HG03342 (cell line): ENCODE measurements around the gene TLR2.

Experiments
- ATAC-seq: cut with Tn5 transposase; IDR thresholded peaks from one replicate; pipeline ENCODE4 v1.9.1; 2021; ENCODE audit warnings: mild to moderate bottlenecking, moderate library complexity; ENCODE audit not compliant: unreplicated experiment

The TLR2 gene

GRCh38 chr4:153728660-153729059 is 44.6 kb downstream of the TLR2 start:
- ATAC-seq = peak; percentile 80

- no peak for ATAC-seq
Measured at GRCh38 chr4:153729895-153730294, 45.8 kb downstream of the TLR2 start.

- ATAC-seq = no peak
Measured at GRCh38 chr4:153731239-153731638, 47.2 kb downstream of the TLR2 start.

- peak; percentile 61 for ATAC-seq
Measured at GRCh38 chr4:153733751-153734448, 49.8 kb downstream of the TLR2 start.

- ATAC-seq = no peak
Measured at GRCh38 chr4:153735906-153736461, 51.9 kb downstream of the TLR2 start.

- ATAC-seq = no peak
Measured at GRCh38 chr4:153741541-153741940, 57.5 kb downstream of the TLR2 start.

GRCh38 chr4:153745651-153746050 is 61.6 kb downstream of the TLR2 start:
- ATAC-seq = no peak

- ATAC-seq = no peak
Measured at GRCh38 chr4:153747406-153747955, 63.4 kb downstream of the TLR2 start.

- no peak for ATAC-seq
Measured at GRCh38 chr4:153748378-153748777, 64.3 kb downstream of the TLR2 start.

- ATAC-seq = peak; percentile 86
Measured at GRCh38 chr4:153750197-153750817, 66.2 kb downstream of the TLR2 start.

- ATAC-seq = no peak
Measured at GRCh38 chr4:153755186-153755585, 71.1 kb downstream of the TLR2 start.
